Breast epithelium (tissue), 3 donors: ENCODE data around the gene DAPP1.

Experiments
- POLR2A ChIP-seq: fragments of 450-650 bp; IDR thresholded peaks from one replicate; pipeline ENCODE4 v1.6.1; 2016; ENCODE audit warnings: antibody characterized with exemption, mild to moderate bottlenecking, moderate library complexity
- TF ChIP-seq, protein P1 (sequence below), 3 donors: fragments of 450-650 bp; IDR thresholded peaks; one replicate each; pipeline ENCODE4 v1.5.1; 2016 to 2017; ENCODE audit warnings: antibody characterized with exemption in 3 of 3, mild to moderate bottlenecking in 3 of 3, moderate library complexity in 3 of 3

- TF ChIP-seq, protein P1, sequence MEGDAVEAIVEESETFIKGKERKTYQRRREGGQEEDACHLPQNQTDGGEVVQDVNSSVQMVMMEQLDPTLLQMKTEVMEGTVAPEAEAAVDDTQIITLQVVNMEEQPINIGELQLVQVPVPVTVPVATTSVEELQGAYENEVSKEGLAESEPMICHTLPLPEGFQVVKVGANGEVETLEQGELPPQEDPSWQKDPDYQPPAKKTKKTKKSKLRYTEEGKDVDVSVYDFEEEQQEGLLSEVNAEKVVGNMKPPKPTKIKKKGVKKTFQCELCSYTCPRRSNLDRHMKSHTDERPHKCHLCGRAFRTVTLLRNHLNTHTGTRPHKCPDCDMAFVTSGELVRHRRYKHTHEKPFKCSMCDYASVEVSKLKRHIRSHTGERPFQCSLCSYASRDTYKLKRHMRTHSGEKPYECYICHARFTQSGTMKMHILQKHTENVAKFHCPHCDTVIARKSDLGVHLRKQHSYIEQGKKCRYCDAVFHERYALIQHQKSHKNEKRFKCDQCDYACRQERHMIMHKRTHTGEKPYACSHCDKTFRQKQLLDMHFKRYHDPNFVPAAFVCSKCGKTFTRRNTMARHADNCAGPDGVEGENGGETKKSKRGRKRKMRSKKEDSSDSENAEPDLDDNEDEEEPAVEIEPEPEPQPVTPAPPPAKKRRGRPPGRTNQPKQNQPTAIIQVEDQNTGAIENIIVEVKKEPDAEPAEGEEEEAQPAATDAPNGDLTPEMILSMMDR (IDR thresholded peaks at IDR 0.05), result no peak
- no peak for TF ChIP-seq POLR2A
Measured at GRCh38 chr4:99803566-99804101, 13.0 kb upstream of the DAPP1 start.
